Caco-2 (cell line): ENCODE results near the gene GAS6. TPM values are rescaled to one million over a fixed set of nuclear protein-coding genes. Genes with fewer than 3 reads are reported as not detected.

ENCODE experiments used
- BruUV-seq: library from RNA; stranded (reverse); fragments of 400-500 nt; replicated peaks from 2 replicates; lab custom pipeline; 2021; lab: Mats Ljungman, UMichigan
- CTCF ChIA-PET: fragments of 300-600 bp; sonication (Branson Sonifier 250); formaldehyde crosslinking; loops from one replicate; lab custom pipeline; 2022; ENCODE audit warnings: antibody characterized with exemption; lab: Charles Lee
- POLR2A ChIA-PET: fragments of 300-600 bp; sonication (Branson Sonifier 250); formaldehyde crosslinking; loops from one replicate; lab custom pipeline; 2022; ENCODE audit warnings: antibody characterized with exemption; lab: Charles Lee
- DNase-seq, 2 experiments: peaks; one replicate each; pipeline versions ENCODE4 v3.0.0 to v3.0.0-alpha.2; 2020 to 2022
- H3K27me3 ChIP-seq: replicated peaks from 2 replicates; pipeline ENCODE4 v1.6.0; 2011; ENCODE audit warnings: low read length; ENCODE audit not compliant: control insufficient read depth, insufficient read depth
- H3K36me3 ChIP-seq: 2 replicates; pipeline ENCODE4 v1.5.1; 2011; ENCODE audit warnings: low read length; ENCODE audit not compliant: control insufficient read depth, insufficient read depth
- H3K4me1 ChIP-seq: fragments of 250-450 bp; sonication (Bioruptor Pico); 2 replicates; pipeline ENCODE4 v1.5.1; 2020; ENCODE audit warnings: mild to moderate bottlenecking
- H3K4me3 ChIP-seq: 2 replicates; pipeline ENCODE4 v1.5.1; 2011; ENCODE audit warnings: low read depth, mild to moderate bottlenecking, control low read depth, low read length
- H3K9me3 ChIP-seq: fragments of 250-450 bp; sonication (Bioruptor Pico); 2 replicates; pipeline ENCODE4 v1.5.1; 2020; ENCODE audit warnings: mild to moderate bottlenecking, moderate library complexity
- H3K27ac Mint-ChIP-seq: one replicate; pipeline ENCODE4 v1.8.0; 2022; ENCODE audit warnings: mixed read lengths; ENCODE audit not compliant: unreplicated experiment
- H3K27me3 Mint-ChIP-seq: one replicate; pipeline ENCODE4 v1.8.0; 2022; ENCODE audit warnings: mixed read lengths; ENCODE audit not compliant: insufficient read depth, unreplicated experiment
- H3K36me3 Mint-ChIP-seq: one replicate; pipeline ENCODE4 v1.8.0; 2022; ENCODE audit warnings: mild to moderate bottlenecking, mixed read lengths; ENCODE audit not compliant: insufficient read depth, unreplicated experiment
- H3K4me1 Mint-ChIP-seq: one replicate; pipeline ENCODE4 v1.8.0; 2022; ENCODE audit warnings: low read depth, mixed read lengths; ENCODE audit not compliant: unreplicated experiment
- H3K4me3 Mint-ChIP-seq: one replicate; pipeline ENCODE4 v1.8.0; 2022; ENCODE audit warnings: mild to moderate bottlenecking, moderate library complexity, mixed read lengths; ENCODE audit not compliant: unreplicated experiment
- H3K9me3 Mint-ChIP-seq: one replicate; pipeline ENCODE4 v1.8.0; 2022; ENCODE audit warnings: mixed read lengths; ENCODE audit not compliant: unreplicated experiment
- intact Hi-C: fragments of 100-400 bp; cut with micrococcal nuclease; formaldehyde crosslinking; loops from one replicate; pipeline ENCODE4 v1.10.0; 2022; ENCODE audit not compliant: unreplicated experiment
- total RNA-seq: library from RNA; stranded (reverse); gene quantifications from 2 replicates; pipeline ENCODE4 v1.2.3, GENCODE V29; 2022
- TF ChIP-seq, protein P1 (sequence below), 2 experiments: fragments of 200-600 bp in 1 of 2; IDR thresholded peaks; 1 replicate in 1 of 2; 2 replicates in 1 of 2; pipeline versions ENCODE4 v1.5.1 to v1.8.0; 2011 to 2022; ENCODE audit warnings: antibody characterized with exemption in 1 of 2, control low read depth in 1 of 2, inconsistent platforms in 1 of 2, low read depth in 1 of 2, low read length in 1 of 2, mild to moderate bottlenecking in 1 of 2, moderate library complexity in 1 of 2; ENCODE audit not compliant: insufficient read depth in 1 of 2, severe bottlenecking in 1 of 2, unreplicated experiment in 1 of 2

The GAS6 gene
- total RNA-seq, 1 experiment from 2014 or later: 34.8 TPM

- POLR2A ChIA-PET: no interaction called here
- CTCF ChIA-PET: no interaction called here
- TF ChIP-seq, protein P1, sequence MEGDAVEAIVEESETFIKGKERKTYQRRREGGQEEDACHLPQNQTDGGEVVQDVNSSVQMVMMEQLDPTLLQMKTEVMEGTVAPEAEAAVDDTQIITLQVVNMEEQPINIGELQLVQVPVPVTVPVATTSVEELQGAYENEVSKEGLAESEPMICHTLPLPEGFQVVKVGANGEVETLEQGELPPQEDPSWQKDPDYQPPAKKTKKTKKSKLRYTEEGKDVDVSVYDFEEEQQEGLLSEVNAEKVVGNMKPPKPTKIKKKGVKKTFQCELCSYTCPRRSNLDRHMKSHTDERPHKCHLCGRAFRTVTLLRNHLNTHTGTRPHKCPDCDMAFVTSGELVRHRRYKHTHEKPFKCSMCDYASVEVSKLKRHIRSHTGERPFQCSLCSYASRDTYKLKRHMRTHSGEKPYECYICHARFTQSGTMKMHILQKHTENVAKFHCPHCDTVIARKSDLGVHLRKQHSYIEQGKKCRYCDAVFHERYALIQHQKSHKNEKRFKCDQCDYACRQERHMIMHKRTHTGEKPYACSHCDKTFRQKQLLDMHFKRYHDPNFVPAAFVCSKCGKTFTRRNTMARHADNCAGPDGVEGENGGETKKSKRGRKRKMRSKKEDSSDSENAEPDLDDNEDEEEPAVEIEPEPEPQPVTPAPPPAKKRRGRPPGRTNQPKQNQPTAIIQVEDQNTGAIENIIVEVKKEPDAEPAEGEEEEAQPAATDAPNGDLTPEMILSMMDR (IDR thresholded peaks at IDR 0.05; ENCODE audit: insufficient read depth in 1 of 2, low read depth in 1 of 2, low read length in 1 of 2, severe bottlenecking in 1 of 2, unreplicated experiment in 1 of 2): no peak
These were observed 47.5 kb downstream of the GAS6 start for GRCh38 chr13:113816254-113816929.

GRCh38 chr13:113815151-113816058 lies 48.5 kb downstream of the GAS6 start:
- Mint-ChIP-seq H3K9me3 (no peaks in the 10 kb centered on the region), H3K36me3 (peaks cover 14% of the 10 kb centered on the region), H3K27me3 (no peaks in the 10 kb centered on the region), H3K4me1 (no peaks in the 10 kb centered on the region), H3K27ac (no peak overlapping the region), H3K4me3 (no peak overlapping the region)
- Histone ChIP-seq H3K9me3 (no peaks in the 10 kb centered on the region), H3K36me3 (no peaks in the 10 kb centered on the region), H3K4me3 (no peak overlapping the region), H3K27me3 (no peaks in the 10 kb centered on the region), H3K4me1 (peaks cover 6% of the 10 kb centered on the region; the same call in 1 of the 2 replicates)
- POLR2A ChIA-PET: no interaction called here
- BruUV-seq: no TSS peak
- CTCF ChIA-PET: no interaction called here
- intact Hi-C loops: loop anchor here (2.0 kb wide), 2 partner anchors 89 to 131 kb away; no protein-coding TSS in a partner anchor
- DNase-seq: no peak
- TF ChIP-seq, protein P1 (IDR thresholded peaks at IDR 0.05; ENCODE audit: insufficient read depth in 1 of 2, low read depth in 1 of 2, low read length in 1 of 2, severe bottlenecking in 1 of 2, unreplicated experiment in 1 of 2): no peak

More at GRCh38 chr13:113816254-113816929, 47.5 kb downstream of the GAS6 start:
- Histone ChIP-seq H3K36me3 (no peaks in the 10 kb centered on the region), H3K9me3 (no peaks in the 10 kb centered on the region), H3K4me1 (peaks cover 6% of the 10 kb centered on the region; the same call in 1 of the 2 replicates), H3K27me3 (no peaks in the 10 kb centered on the region), H3K4me3 (no peak overlapping the region)
- H3K4me3 Mint-ChIP-seq: no peak overlapping the region
- peaks cover 20% of the 10 kb centered on the region for H3K36me3 Mint-ChIP-seq
- H3K27ac Mint-ChIP-seq: no peak overlapping the region
- BruUV-seq: no TSS peak
- intact Hi-C loops: loop anchor here (2.0 kb wide), 2 partner anchors 88 to 130 kb away; no protein-coding TSS in a partner anchor
- H3K9me3 Mint-ChIP-seq: no peaks in the 10 kb centered on the region
- no peak for DNase-seq
- H3K4me1 Mint-ChIP-seq: no peaks in the 10 kb centered on the region
- H3K27me3 Mint-ChIP-seq: no peaks in the 10 kb centered on the region

GRCh38 chr13:113814435-113814821 lies 49.4 kb downstream of the GAS6 start:
- CTCF ChIA-PET: no interaction called here
- no TSS peak for BruUV-seq
- intact Hi-C loops: no loop called here
- Mint-ChIP-seq H3K36me3 (peaks cover 14% of the 10 kb centered on the region), H3K27ac (no peak overlapping the region), H3K4me3 (no peak overlapping the region), H3K9me3 (no peaks in the 10 kb centered on the region), H3K27me3 (no peaks in the 10 kb centered on the region), H3K4me1 (no peaks in the 10 kb centered on the region)
- H3K9me3 ChIP-seq: no peaks in the 10 kb centered on the region
- POLR2A ChIA-PET: no interaction called here
- no peaks in the 10 kb centered on the region for H3K27me3 ChIP-seq
- DNase-seq: no peak
- no peak overlapping the region for H3K4me3 ChIP-seq
- H3K4me1 ChIP-seq: peaks cover 6% of the 10 kb centered on the region; the same call in 1 of the 2 replicates
- TF ChIP-seq, protein P1 (IDR thresholded peaks at IDR 0.05; ENCODE audit: insufficient read depth in 1 of 2, low read depth in 1 of 2, low read length in 1 of 2, severe bottlenecking in 1 of 2, unreplicated experiment in 1 of 2): no peak
- no peaks in the 10 kb centered on the region for H3K36me3 ChIP-seq
